IPS DF 19.7 (cell line): ENCODE data around the gene CD96.

Source experiments
- DNase-seq: peaks from one replicate; pipeline ENCODE4 v3.0.0-alpha.2; 2013; ENCODE audit warnings: low read depth, low spot score

CD96 gene

GRCh38 chr3:111675846-111676210 is 133.8 kb downstream of the CD96 start:
- no peak for DNase-seq

- no peak for DNase-seq
These were observed 134.4 kb downstream of the CD96 start for GRCh38 chr3:111676211-111677006.

GRCh38 chr3:111677007-111677392 is 135.0 kb downstream of the CD96 start:
- no peak for DNase-seq

- no peak for DNase-seq
These were observed 139.8 kb downstream of the CD96 start for GRCh38 chr3:111681661-111682426.

- no peak for DNase-seq
These were observed 142.6 kb downstream of the CD96 start for GRCh38 chr3:111684640-111685039.

- no peak for DNase-seq
These were observed 146.3 kb downstream of the CD96 start for GRCh38 chr3:111688190-111688800.

- no peak for DNase-seq
These were observed 148.2 kb downstream of the CD96 start for GRCh38 chr3:111690242-111690641.

GRCh38 chr3:111691293-111691909 is 149.4 kb downstream of the CD96 start:
- DNase-seq: no peak

GRCh38 chr3:111692593-111693552 is 150.9 kb downstream of the CD96 start:
- DNase-seq: no peak

GRCh38 chr3:111694471-111694870 is 152.5 kb downstream of the CD96 start:
- no peak for DNase-seq

GRCh38 chr3:111695636-111696117 is 153.7 kb downstream of the CD96 start:
- DNase-seq: no peak

- no peak for DNase-seq
These were observed 158.1 kb downstream of the CD96 start for GRCh38 chr3:111700054-111700453.

GRCh38 chr3:111701292-111701906 is 159.4 kb downstream of the CD96 start:
- no peak for DNase-seq
